Tongue (tissue), 2 donors: Measurements from ENCODE around the gene PCCA. TPM values are rescaled to one million over a fixed set of nuclear protein-coding genes. Genes with fewer than 3 reads are reported as not detected.
A peak's percentile ranks its signal among the peaks of the same experiment; 100 is the strongest.

Experiments used
- DNase-seq: peaks from one replicate; pipeline ENCODE4 v3.0.0-alpha.2; 2015
- total RNA-seq: library from RNA; depleted of rRNA; stranded (reverse); fragments of >200 nt; gene quantifications from one replicate; pipeline ENCODE4 v1.2.3, GENCODE V29; 2014

The PCCA gene
- total RNA-seq, 1 donor from 2014 or later = 59.7 TPM

- no peak for DNase-seq
These were observed 345.3 kb downstream of the PCCA start for GRCh38 chr13:100434010-100434763.

GRCh38 chr13:100436099-100436498, 347.2 kb downstream of the PCCA start:
- DNase-seq = no peak

DNA sequence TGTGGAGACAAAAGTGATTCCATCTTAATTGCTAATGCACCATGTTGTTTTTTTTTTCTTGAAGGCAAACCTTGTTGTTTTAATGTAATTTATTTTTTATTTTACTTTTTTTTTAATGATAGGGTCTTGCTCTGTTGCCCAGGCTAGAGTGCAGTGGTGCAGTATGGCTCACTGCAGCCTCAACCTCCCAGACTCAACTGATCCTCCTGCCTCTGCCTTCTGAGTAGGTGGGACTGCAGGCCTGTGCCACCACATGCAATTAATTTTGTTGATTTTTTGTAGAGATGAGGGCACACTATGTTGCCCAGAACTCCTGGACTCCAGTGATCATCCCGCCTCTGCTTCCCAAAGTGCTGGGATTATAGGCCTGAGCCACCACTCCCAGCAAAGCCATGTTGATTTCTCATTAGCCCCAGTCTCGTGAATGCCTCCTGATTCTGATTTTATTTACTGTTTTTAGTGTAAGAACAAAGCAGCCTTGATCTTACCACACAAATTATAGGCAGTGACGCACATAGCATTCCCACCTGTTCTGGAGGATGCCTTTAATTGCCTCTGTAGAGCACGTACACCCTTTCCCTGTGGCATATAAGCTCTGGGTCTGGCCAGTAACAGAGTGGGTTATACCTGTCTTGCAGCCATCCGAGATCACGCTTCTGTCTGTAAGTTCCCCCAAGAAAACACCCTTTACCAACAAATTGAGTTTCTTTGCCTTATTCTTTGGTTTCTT, 349.3 kb downstream of the PCCA start:
- no peak for DNase-seq

GRCh38 chr13:100439247-100439970, 350.5 kb downstream of the PCCA start:
- DNase-seq = no peak

DNA sequence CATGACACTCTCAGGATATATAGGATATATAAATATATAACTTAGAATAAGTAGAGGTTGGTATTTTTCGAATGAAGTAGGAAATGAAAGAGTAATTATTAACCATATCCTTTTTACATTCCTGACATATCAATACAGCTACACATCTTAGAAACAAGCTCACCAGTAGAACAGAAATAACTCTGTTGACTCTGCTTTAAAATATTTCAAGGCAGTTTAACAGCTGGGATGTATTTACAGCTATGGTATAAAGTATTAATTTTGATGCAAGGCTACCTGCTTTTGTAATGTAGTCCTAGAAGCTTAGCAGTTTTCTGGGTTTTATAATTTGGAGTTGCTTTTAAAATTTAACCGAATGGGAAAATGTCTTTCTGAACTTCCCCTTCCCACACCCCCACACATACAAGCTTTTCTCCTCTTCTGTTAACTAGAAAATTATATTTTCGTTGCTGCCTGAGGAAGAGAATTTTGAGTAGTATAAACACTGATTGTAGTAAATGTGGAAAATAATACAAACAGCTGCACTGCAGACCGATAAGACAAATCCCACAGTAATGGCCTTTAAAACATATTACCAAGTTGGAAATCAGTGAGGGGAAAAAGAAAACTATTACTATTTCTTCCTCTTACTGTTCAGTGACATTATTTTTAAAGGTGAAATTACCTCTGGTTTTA, 352.0 kb downstream of the PCCA start:
- DNase-seq = peak; percentile 17

DNA sequence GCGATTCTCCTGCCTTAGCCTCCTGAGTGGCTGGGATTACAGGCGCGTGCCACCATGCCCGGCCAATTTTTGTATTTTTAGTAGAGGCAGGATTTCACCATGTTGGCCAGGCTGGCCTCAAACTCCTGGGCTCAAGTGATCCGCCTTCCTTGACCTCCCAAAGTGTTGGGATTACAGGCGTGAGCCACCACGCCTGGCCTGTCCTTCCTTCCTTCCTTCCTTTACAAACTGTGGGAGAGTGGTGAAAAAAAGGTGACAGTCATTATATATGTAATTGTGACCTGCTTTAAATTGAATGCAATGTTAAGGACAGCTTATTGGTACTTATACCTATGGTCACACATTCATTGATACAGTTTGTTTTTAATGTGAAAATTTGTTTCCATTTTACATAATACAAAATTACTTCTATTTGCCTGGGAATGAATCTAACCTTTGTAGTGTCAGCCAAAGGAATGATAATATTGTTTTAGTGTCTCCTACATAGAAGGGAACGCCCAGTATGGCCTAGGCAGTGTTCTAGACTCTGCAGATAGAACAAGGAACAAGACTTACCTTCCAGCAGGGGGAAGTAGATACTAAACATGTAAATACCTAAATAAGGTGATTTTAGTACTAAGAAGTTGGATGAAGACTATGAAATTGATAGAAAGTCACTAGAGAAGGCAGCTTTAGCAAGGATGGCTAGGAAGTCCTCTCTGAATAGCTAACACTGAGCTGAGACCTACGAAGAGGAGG, 353.4 kb downstream of the PCCA start:
- no peak for DNase-seq

- no peak for DNase-seq
These were observed 354.5 kb downstream of the PCCA start for GRCh38 chr13:100443278-100443997.

DNA sequence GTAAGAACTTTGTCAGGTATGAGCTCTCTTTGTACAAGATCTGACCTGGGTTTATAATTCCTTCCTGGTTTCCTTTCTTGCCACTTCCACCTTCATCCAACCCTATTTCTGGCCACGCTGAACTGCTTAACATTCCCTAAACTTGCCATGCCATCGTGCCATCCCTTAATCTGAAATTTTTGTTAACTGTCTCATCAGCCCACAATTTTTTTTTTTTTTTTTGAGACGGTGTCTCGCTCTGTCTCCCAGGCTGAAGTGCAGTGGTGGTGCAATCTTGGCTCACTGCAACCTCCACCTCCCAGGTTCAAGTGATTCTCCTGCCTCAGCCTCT, 355.1 kb downstream of the PCCA start:
- no peak for DNase-seq

DNA sequence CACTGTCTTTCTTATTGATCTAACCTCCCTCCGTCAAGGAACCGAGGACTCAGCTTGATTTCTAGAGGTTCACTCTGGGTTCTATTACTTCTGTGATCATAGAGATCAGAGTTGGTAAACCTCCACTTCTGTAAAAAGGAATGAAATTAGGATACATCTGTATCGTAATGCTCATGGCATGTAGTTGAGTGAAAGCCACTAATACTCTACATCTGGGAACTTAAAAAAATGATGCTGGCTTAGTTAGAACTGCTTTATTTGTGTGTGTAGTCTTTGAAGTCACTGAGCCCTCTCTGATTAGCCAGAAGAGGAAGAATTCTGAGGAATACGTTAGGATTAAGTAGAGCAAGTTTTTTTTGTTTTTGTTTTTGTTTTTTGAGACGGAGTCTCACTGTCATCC, 358.9 kb downstream of the PCCA start:
- DNase-seq = no peak

GRCh38 chr13:100451923-100452322, 363.0 kb downstream of the PCCA start:
- DNase-seq = no peak

- no peak for DNase-seq
These were observed 366.0 kb downstream of the PCCA start for GRCh38 chr13:100454876-100455275.

DNA sequence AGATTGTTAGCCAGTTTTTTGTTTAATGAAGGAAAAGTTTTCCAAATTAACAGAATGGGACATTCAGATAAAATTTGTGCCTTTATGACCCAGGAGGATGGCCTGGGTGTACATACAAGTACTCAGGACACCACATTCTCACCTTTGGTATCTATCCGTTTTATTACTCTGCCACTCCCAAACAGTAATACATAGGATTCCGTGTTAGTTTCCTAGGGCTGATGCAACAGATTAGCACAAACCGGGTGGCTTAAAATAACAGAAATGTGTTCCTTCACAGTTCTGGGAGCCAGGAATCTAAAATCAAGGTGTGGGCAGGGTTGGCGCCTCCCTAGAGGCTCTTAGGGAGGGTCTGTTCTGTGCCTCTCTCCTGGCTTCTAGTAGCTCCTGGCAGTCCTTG, 369.8 kb downstream of the PCCA start:
- no peak for DNase-seq

GRCh38 chr13:100459747-100460146, 370.9 kb downstream of the PCCA start:
- no peak for DNase-seq

GRCh38 chr13:100460266-100460665, 371.4 kb downstream of the PCCA start:
- no peak for DNase-seq

DNA sequence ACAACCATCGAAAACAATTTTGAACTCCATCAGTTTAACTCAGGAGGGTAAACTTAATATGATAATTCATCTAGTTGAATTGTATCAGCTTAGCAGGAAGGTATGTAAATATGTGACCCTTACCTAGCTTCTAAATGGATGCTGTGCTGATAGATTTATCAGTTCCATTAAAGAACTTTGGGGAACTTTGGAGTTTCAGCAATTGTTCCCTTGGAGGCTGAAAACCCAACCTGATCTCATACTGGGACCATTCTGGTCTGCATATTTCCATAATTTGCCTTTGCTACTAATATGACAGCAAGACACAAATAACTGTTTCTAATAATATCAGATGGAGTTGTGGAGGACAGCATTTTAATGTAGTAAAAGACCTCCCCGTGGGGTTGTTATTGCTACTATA, 371.9 kb downstream of the PCCA start:
- DNase-seq = no peak

- DNase-seq = peak; percentile 30
These were observed 372.6 kb downstream of the PCCA start for GRCh38 chr13:100461309-100462030.

DNA sequence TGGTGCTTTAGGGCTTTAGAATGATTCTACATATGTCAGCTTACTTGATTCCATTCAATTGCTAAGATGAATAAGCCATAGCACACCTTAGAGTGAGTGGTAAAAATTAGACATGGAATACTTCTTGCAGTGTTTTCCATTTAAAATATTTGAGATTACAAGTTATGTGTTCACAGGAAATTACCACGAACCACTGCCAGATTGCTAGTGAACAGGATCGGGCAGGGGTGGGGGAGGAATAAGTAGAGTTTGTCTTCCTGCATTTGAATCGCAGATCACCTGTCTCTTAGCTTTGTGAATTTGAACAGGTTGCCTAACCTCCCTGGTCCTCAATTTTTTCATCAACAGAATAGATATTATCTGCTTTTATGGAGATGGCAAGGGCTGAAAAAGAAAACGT, 375.1 kb downstream of the PCCA start:
- no peak for DNase-seq

DNA sequence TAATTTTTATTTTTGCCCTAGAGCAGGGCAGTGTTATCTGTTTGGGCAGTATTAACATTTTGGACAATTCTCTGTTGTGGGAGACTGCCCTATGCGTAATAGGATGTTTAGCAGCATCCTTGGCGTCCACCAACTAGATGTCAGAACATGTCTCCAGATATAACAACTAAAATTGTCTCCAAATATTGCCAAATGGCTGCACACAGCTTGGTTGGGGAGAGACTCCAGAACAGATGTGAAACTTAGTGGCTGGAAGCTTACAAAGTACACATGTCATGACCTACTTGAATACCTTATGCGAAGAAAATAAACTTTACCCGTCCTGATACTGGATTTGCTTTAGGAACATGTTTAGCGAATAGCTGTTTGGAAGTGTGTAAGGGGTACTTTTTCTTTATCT, 376.7 kb downstream of the PCCA start:
- no peak for DNase-seq

DNA sequence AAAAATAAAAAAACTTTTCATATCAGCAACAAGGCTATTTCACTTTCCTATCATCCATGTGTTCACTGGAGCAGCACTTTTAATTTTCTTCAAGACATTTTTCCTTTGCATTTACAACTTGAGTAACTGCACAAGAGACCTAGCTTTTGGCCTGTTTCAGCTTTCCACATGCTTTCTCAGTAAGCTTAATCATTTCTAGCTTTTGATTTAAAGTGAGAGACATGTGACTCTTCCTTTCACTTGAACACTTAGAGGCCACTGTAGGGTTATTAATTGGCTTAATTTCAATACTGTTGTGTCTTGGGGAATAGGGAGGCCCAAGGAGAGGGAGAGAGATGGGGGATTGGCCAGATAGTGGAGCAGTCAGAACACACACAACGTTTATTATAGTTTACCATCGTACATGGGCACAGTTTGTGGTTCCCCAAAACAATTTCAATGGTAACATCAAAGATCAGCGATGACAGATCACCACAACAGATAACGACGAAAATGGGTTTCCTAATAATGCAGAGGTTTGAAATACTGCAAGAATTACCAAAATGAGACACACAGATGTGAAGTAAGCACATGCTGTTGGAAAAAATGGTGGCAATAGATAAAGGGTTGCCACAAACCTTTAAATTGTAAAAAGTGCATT, 382.1 kb downstream of the PCCA start:
- DNase-seq = no peak

GRCh38 chr13:100473087-100473486, 384.2 kb downstream of the PCCA start:
- no peak for DNase-seq
